Esophagus squamous epithelium (tissue), 4 donors: ENCODE data around the gene TP53I11.

ENCODE experiments used
- POLR2A ChIP-seq, 4 donors: fragments of 450-650 bp; IDR thresholded peaks; one replicate each; pipeline ENCODE4 v1.6.1; 2017; ENCODE audit warnings: antibody characterized with exemption in 4 of 4, mild to moderate bottlenecking in 4 of 4, moderate library complexity in 3 of 4
- TF ChIP-seq, protein P1 (sequence below), 6 experiments: fragments of 450-650 bp in 4 of 6; fragments of 200-600 bp in 2 of 6; sonication (generic) in 2 of 6; IDR thresholded peaks; one replicate each; pipeline ENCODE4 v1.5.1; 2016 to 2019; ENCODE audit warnings: antibody characterized with exemption in 6 of 6, mild to moderate bottlenecking in 4 of 6, moderate library complexity in 4 of 6

DNA sequence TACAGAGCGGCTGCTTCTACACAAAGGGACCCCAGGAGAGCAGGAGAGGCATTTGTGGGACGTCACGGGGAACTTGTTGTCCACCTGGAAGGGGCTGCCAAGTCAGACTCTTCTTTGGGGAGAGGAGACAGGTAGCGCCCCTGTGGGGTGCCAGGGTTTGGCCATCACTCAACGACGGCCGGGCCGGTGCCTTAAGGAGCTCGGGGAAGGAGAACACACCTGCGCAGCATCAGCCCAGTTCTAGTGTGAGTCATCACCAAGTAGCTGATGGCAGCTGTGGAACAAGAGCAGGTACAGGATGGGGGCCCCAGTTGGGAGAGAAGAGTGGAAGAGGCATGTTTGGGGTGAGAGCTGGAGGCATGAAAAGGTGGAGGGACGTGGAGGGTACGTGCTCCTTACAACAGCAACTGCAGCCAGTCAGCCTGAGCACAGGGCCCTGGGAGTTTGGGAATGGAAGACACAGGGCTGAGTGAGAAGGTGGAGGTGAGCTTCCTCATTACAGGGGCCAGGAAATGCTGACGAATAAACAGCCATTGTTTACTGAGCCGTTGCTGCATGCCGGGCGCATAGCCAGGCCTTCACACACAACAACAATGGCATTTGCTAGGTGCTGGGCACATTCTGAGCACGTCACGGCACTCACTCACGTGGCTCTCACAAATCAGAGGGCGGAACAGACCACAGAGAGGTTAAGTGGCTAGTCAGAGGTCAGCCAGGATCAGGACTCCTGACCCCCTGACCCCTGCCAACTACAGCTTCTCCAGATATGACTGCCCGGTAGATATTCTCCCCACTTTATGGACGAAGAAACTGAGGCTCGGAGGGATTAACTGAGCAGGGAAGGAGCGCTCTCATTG, 29.1 kb upstream of the TP53I11 start:
- no peak for TF ChIP-seq POLR2A (IDR thresholded peaks at IDR 0.05)
- TF ChIP-seq, protein P1, sequence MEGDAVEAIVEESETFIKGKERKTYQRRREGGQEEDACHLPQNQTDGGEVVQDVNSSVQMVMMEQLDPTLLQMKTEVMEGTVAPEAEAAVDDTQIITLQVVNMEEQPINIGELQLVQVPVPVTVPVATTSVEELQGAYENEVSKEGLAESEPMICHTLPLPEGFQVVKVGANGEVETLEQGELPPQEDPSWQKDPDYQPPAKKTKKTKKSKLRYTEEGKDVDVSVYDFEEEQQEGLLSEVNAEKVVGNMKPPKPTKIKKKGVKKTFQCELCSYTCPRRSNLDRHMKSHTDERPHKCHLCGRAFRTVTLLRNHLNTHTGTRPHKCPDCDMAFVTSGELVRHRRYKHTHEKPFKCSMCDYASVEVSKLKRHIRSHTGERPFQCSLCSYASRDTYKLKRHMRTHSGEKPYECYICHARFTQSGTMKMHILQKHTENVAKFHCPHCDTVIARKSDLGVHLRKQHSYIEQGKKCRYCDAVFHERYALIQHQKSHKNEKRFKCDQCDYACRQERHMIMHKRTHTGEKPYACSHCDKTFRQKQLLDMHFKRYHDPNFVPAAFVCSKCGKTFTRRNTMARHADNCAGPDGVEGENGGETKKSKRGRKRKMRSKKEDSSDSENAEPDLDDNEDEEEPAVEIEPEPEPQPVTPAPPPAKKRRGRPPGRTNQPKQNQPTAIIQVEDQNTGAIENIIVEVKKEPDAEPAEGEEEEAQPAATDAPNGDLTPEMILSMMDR (IDR thresholded peaks at IDR 0.05), result no peak
